H9 (cell line): ENCODE measurements around the gene KLK2. TPM values are rescaled to one million over a fixed set of nuclear protein-coding genes. Genes with fewer than 3 reads are reported as not detected.

ENCODE experiments used
- DNase-seq: peaks from one replicate; pipeline ENCODE4 v3.0.0-alpha.2; 2017
- H2AFZ ChIP-seq: one replicate; pipeline ENCODE4 v1.6.1; 2013; ENCODE audit warnings: mild to moderate bottlenecking, low read length, control low read depth, moderate library complexity
- H2AK5ac ChIP-seq: 2 replicates; pipeline ENCODE4 v1.6.1; 2013; ENCODE audit warnings: low read length, control low read depth, mixed read lengths; ENCODE audit not compliant: insufficient read length
- H2BK120ac ChIP-seq: one replicate; pipeline ENCODE4 v1.6.1; 2013; ENCODE audit warnings: low read depth, mild to moderate bottlenecking, low read length, control low read depth, inconsistent platforms; ENCODE audit not compliant: poor library complexity, severe bottlenecking
- H2BK12ac ChIP-seq: 2 replicates; pipeline ENCODE4 v1.6.1; 2013; ENCODE audit warnings: low read length, control low read depth, mixed read lengths, low read depth; ENCODE audit not compliant: insufficient read length
- H2BK15ac ChIP-seq: 2 replicates; pipeline ENCODE4 v1.6.1; 2013; ENCODE audit warnings: low read depth, low read length, control low read depth
- H2BK20ac ChIP-seq: one replicate; pipeline ENCODE4 v1.6.1; 2013; ENCODE audit warnings: low read depth, mild to moderate bottlenecking, low read length, control low read depth, inconsistent platforms; ENCODE audit not compliant: poor library complexity, severe bottlenecking
- H2BK5ac ChIP-seq: 2 replicates; pipeline ENCODE4 v1.6.1; 2013; ENCODE audit warnings: low read length, control low read depth, mixed read lengths; ENCODE audit not compliant: insufficient read length
- H3K14ac ChIP-seq: 2 replicates; pipeline ENCODE4 v1.6.1; 2013; ENCODE audit warnings: low read length, control low read depth; ENCODE audit not compliant: insufficient read depth
- H3K18ac ChIP-seq: 2 replicates; pipeline ENCODE4 v1.6.1; 2013; ENCODE audit warnings: low read depth, mild to moderate bottlenecking, mixed read lengths, low read length, control low read depth; ENCODE audit not compliant: insufficient read length
- H3K23ac ChIP-seq: 2 replicates; pipeline ENCODE4 v1.6.1; 2013; ENCODE audit warnings: low read length, control low read depth, mixed read lengths, low read depth; ENCODE audit not compliant: insufficient read length
- H3K23me2 ChIP-seq: 2 replicates; pipeline ENCODE4 v1.6.1; 2013; ENCODE audit warnings: low read depth, mild to moderate bottlenecking, mixed read lengths, low read length, control low read depth; ENCODE audit not compliant: insufficient read length, poor library complexity, severe bottlenecking
- H3K27ac ChIP-seq: 2 replicates; pipeline ENCODE4 v1.5.1; 2013; ENCODE audit warnings: low read length, control low read depth, mixed read lengths, low read depth; ENCODE audit not compliant: insufficient read length
- H3K27me3 ChIP-seq: 2 replicates; pipeline ENCODE4 v1.6.1; 2013; ENCODE audit warnings: low read length, control low read depth, inconsistent platforms; ENCODE audit not compliant: insufficient read depth
- H3K4ac ChIP-seq: 2 replicates; pipeline ENCODE4 v1.6.1; 2013; ENCODE audit warnings: low read depth, mild to moderate bottlenecking, control low read depth, inconsistent platforms, low read length, moderate library complexity
- H3K4me1 ChIP-seq: 2 replicates; pipeline ENCODE4 v1.6.1; 2013; ENCODE audit warnings: low read length, control low read depth, inconsistent platforms; ENCODE audit not compliant: insufficient read depth
- H3K4me2 ChIP-seq: 2 replicates; pipeline ENCODE4 v1.6.1; 2013; ENCODE audit warnings: low read length, control low read depth, mixed read lengths; ENCODE audit not compliant: insufficient read length, insufficient read depth
- H3K56ac ChIP-seq: 2 replicates; pipeline ENCODE4 v1.6.1; 2013; ENCODE audit warnings: low read depth, mild to moderate bottlenecking, mixed read lengths, low read length, control low read depth; ENCODE audit not compliant: insufficient read length
- H3K79me1 ChIP-seq: 2 replicates; pipeline ENCODE4 v1.6.1; 2013; ENCODE audit warnings: low read depth, mild to moderate bottlenecking, moderate library complexity, low read length, control low read depth, inconsistent platforms; ENCODE audit not compliant: insufficient read depth, poor library complexity, severe bottlenecking
- H3K79me2 ChIP-seq: 2 replicates; pipeline ENCODE4 v1.6.1; 2013; ENCODE audit warnings: low read length, control low read depth, inconsistent platforms; ENCODE audit not compliant: insufficient read depth
- H3K9ac ChIP-seq: 2 replicates; pipeline ENCODE4 v1.6.1; 2013; ENCODE audit warnings: low read length, control low read depth, mixed read lengths; ENCODE audit not compliant: insufficient read length; ENCODE audit errors: extremely low read depth
- H3K9me3 ChIP-seq: one replicate; pipeline ENCODE4 v1.6.1; 2013; ENCODE audit warnings: low read depth, low read length, inconsistent platforms; ENCODE audit not compliant: control insufficient read depth
- H3T11ph ChIP-seq: one replicate; pipeline ENCODE4 v1.6.1; 2013; ENCODE audit warnings: mild to moderate bottlenecking, low read length, control low read depth, inconsistent platforms
- H4K20me1 ChIP-seq: one replicate; pipeline ENCODE4 v1.6.1; 2013; ENCODE audit not compliant: control insufficient read depth, insufficient read length, insufficient read depth
- H4K5ac ChIP-seq: 2 replicates; pipeline ENCODE4 v1.6.1; 2013; ENCODE audit warnings: low read depth, mild to moderate bottlenecking, mixed read lengths, low read length, control low read depth; ENCODE audit not compliant: insufficient read length
- H4K8ac ChIP-seq: replicated peaks from 2 replicates; pipeline ENCODE4 v1.6.1; 2013; ENCODE audit warnings: low read length, control low read depth, mixed read lengths, low read depth; ENCODE audit not compliant: insufficient read length
- H4K91ac ChIP-seq: 2 replicates; pipeline ENCODE4 v1.6.1; 2013; ENCODE audit warnings: low read depth, mild to moderate bottlenecking, moderate library complexity, mixed read lengths, low read length, control low read depth; ENCODE audit not compliant: insufficient read length
- H3K27ac Mint-ChIP-seq, 3 experiments: 2 replicates in 2 of 3; 3 replicates in 1 of 3; pipeline ENCODE4 v1.8.0; 2020 to 2021; ENCODE audit warnings: mixed read lengths in 3 of 3, mild to moderate bottlenecking in 1 of 3, moderate library complexity in 1 of 3
- H3K27me3 Mint-ChIP-seq: 2 replicates; pipeline ENCODE4 v1.8.0; 2021; ENCODE audit warnings: low read depth, mild to moderate bottlenecking, moderate library complexity, mixed read lengths
- H3K36me3 Mint-ChIP-seq, 3 experiments: 2 replicates in 2 of 3; 3 replicates in 1 of 3; pipeline ENCODE4 v1.8.0; 2020 to 2021; ENCODE audit warnings: low read depth in 3 of 3, mixed read lengths in 3 of 3; ENCODE audit not compliant: insufficient read depth in 1 of 3
- H3K4me1 Mint-ChIP-seq, 2 experiments: 2 replicates each; pipeline ENCODE4 v1.8.0; 2020; ENCODE audit warnings: mixed read lengths in 2 of 2
- H3K4me3 Mint-ChIP-seq, 2 experiments: 2 replicates in 1 of 2; 3 replicates in 1 of 2; pipeline ENCODE4 v1.8.0; 2020 to 2021; ENCODE audit warnings: mild to moderate bottlenecking in 2 of 2, mixed read lengths in 2 of 2, moderate library complexity in 1 of 2
- H3K9me3 Mint-ChIP-seq, 2 experiments: 2 replicates in 1 of 2; 3 replicates in 1 of 2; pipeline ENCODE4 v1.8.0; 2020; ENCODE audit warnings: mild to moderate bottlenecking in 2 of 2, mixed read lengths in 2 of 2, moderate library complexity in 1 of 2
- WGBS: extraction: QIAGEN DNeasy Blood & Tissue Kit; methylation state at CpG from one replicate; pipeline ENCODE4 v1.1.7; 2013; ENCODE audit warnings: missing lambda C conversion rate, low lambda C conversion rate, mixed read lengths; ENCODE audit not compliant: insufficient read length; ENCODE audit errors: extremely low coverage; 5-methylcytosine and 5-hydroxymethylcytosine counted together
- total RNA-seq: library from RNA; stranded (reverse); gene quantifications from 2 replicates; pipeline ENCODE4 v1.2.1, GENCODE V29; 2021
- TF ChIP-seq, protein P1 (sequence below): fragments of 200-600 bp; sonication (generic); conservative IDR thresholded peaks from 3 replicates; pipeline ENCODE4 v1.8.0; 2021; ENCODE audit warnings: antibody characterized with exemption, mild to moderate bottlenecking

Gene KLK2
- total RNA-seq, 1 experiment from 2014 or later: not detected

DNA sequence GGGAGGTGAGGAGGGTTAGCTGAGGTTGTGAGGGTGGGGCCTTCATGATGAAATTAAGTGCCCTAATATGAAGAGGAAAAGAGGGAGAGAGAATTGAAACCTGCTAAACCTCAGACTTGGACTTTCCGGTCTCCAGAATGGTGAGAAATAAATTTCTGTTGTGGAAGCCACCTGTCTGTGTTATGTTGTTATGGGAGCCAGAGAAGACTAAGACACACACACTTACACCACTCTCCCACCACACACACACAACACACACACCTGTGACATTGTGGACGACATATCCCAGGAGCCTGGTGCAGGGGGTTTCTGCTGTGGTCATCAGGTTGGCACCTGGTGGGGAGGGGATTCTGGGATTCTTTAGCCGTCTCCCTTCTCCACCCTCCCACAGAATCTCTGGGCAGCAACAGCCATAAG is 24.0 kb downstream of the KLK2 start:
- Histone ChIP-seq H3K27me3 (no peaks in the 10 kb centered on the region), H3T11ph (no peak overlapping the region), H2AK5ac (no peak overlapping the region), H2BK15ac (no peak overlapping the region), H3K79me2 (no peaks in the 10 kb centered on the region), H3K56ac (no peak overlapping the region), H4K8ac (no peak overlapping the region), H2BK120ac (no peak overlapping the region), H3K18ac (no peak overlapping the region), H2BK5ac (no peak overlapping the region), H4K91ac (no peak overlapping the region), H2AFZ (no peak overlapping the region), H3K4me2 (no peak overlapping the region), H3K4ac (no peak overlapping the region), H3K23ac (no peak overlapping the region), H3K9ac (no peak overlapping the region), H3K4me1 (no peaks in the 10 kb centered on the region), H3K23me2 (no peaks in the 10 kb centered on the region), H2BK12ac (no peak overlapping the region), H2BK20ac (no peak overlapping the region), H3K27ac (no peak overlapping the region), H4K5ac (no peak overlapping the region), H3K14ac (no peak overlapping the region), H3K9me3 (peaks cover 4% of the 10 kb centered on the region), H3K79me1 (no peaks in the 10 kb centered on the region), H4K20me1 (no peaks in the 10 kb centered on the region)
- no CpG with 5 or more reads among the region's 3 CpGs for WGBS
- H3K27ac Mint-ChIP-seq: no peak overlapping the region
- H3K9me3 Mint-ChIP-seq: peaks cover 34% of the 10 kb centered on the region in 2 experiments
- H3K36me3 Mint-ChIP-seq: peaks cover 4 to 11% (median 7%) of the 10 kb centered on the region in 3 experiments; a peak in 5 of 7 replicates
- TF ChIP-seq, protein P1, sequence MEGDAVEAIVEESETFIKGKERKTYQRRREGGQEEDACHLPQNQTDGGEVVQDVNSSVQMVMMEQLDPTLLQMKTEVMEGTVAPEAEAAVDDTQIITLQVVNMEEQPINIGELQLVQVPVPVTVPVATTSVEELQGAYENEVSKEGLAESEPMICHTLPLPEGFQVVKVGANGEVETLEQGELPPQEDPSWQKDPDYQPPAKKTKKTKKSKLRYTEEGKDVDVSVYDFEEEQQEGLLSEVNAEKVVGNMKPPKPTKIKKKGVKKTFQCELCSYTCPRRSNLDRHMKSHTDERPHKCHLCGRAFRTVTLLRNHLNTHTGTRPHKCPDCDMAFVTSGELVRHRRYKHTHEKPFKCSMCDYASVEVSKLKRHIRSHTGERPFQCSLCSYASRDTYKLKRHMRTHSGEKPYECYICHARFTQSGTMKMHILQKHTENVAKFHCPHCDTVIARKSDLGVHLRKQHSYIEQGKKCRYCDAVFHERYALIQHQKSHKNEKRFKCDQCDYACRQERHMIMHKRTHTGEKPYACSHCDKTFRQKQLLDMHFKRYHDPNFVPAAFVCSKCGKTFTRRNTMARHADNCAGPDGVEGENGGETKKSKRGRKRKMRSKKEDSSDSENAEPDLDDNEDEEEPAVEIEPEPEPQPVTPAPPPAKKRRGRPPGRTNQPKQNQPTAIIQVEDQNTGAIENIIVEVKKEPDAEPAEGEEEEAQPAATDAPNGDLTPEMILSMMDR: no peak
- no peaks in the 10 kb centered on the region for H3K4me1 Mint-ChIP-seq
- H3K4me3 Mint-ChIP-seq: no peak overlapping the region
- peaks cover 63% of the 10 kb centered on the region for H3K27me3 Mint-ChIP-seq
- no peak for DNase-seq
